Cardiac fibroblast (primary cell): ENCODE measurements around the gene MMP14.
A peak's percentile ranks its signal among the peaks of the same experiment; 100 is the strongest.
"Not testable (repeated sequence)": the region's sequence is repeated elsewhere in the genome, so short reads cannot be mapped to it uniquely, and the experiment has no call there.

Experiments used
- DNase-seq, 2 donors: peaks; one replicate each; pipeline versions ENCODE4 v3.0.0 to v3.0.0-alpha.2; 2010; ENCODE audit warnings: low read depth in 2 of 2
- H3K4me3 ChIP-seq, 2 donors: replicated peaks in 1 of 2; 1 replicate in 1 of 2; 2 replicates in 1 of 2; pipeline ENCODE4 v1.5.1; 2011; ENCODE audit warnings: low read depth in 2 of 2, low read length in 2 of 2, mild to moderate bottlenecking in 2 of 2, moderate library complexity in 1 of 2
- CTCF ChIP-seq: IDR thresholded peaks from one replicate; pipeline ENCODE4 v1.5.1; 2011; ENCODE audit warnings: low read depth, mild to moderate bottlenecking, low read length, inconsistent platforms

Gene MMP14

GRCh38 chr14:22803687-22803974 is 32.8 kb upstream of the MMP14 start:
- H3K4me3 ChIP-seq, result no peak overlapping the region
- no peak for DNase-seq
- no peak for TF ChIP-seq CTCF

- DNase-seq, H3K4me3 ChIP-seq: not testable (repeated sequence)
Measured at GRCh38 chr14:22805235-22805634, 31.1 kb upstream of the MMP14 start.

- no peak overlapping the region for H3K4me3 ChIP-seq
- TF ChIP-seq CTCF, result no peak
- no peak for DNase-seq
Measured at GRCh38 chr14:22807432-22808087, 28.8 kb upstream of the MMP14 start.

- no peak for TF ChIP-seq CTCF
- H3K4me3 ChIP-seq, result no peak overlapping the region
- DNase-seq, result no peak
Measured at GRCh38 chr14:22808388-22809209, 27.8 kb upstream of the MMP14 start.

- DNase-seq, result peak in 1 of 2 donors; percentile 33
- no peak for TF ChIP-seq CTCF
- no peak overlapping the region for H3K4me3 ChIP-seq
Measured at GRCh38 chr14:22811722-22812121, 24.7 kb upstream of the MMP14 start.

GRCh38 chr14:22812744-22813143 is 23.6 kb upstream of the MMP14 start:
- H3K4me3 ChIP-seq, result no peak overlapping the region
- TF ChIP-seq CTCF, result no peak
- no peak for DNase-seq

- no peak for TF ChIP-seq CTCF
- no peak for DNase-seq
- H3K4me3 ChIP-seq, result no peak overlapping the region
Measured at GRCh38 chr14:22813145-22813544, 23.2 kb upstream of the MMP14 start.
